Measurements from ENCODE around the gene TMEM201. TPM values are rescaled to one million over a fixed set of nuclear protein-coding genes. Genes with fewer than 3 reads are reported as not detected.
A peak's percentile ranks its signal among the peaks of the same experiment; 100 is the strongest.
"Not testable (repeated sequence)": the region's sequence is repeated elsewhere in the genome, so short reads cannot be mapped to it uniquely, and the experiment has no call there.

Gene TMEM201
- total RNA-seq, 2 donors from 2014 or later = 6.0 to 9.6 TPM

- DNase-seq = no peak
- no peak for ATAC-seq
These were observed 21.3 kb downstream of the TMEM201 start for GRCh38 chr1:9609998-9610397.

GRCh38 chr1:9610548-9610947 lies 21.8 kb downstream of the TMEM201 start:
- no peak for ATAC-seq
- intact Hi-C loops (cut with DNase I, micrococcal nuclease) = no loop called here
- no peak for DNase-seq

More at GRCh38 chr1:9609998-9610397, 21.3 kb downstream of the TMEM201 start:
- intact Hi-C loops (cut with DNase I, micrococcal nuclease) = no loop called here

GRCh38 chr1:9611716-9612115 lies 23.0 kb downstream of the TMEM201 start:
- intact Hi-C loops (cut with DNase I, micrococcal nuclease) = no loop called here

GRCh38 chr1:9612162-9612845 lies 23.6 kb downstream of the TMEM201 start:
- intact Hi-C loops (cut with DNase I, micrococcal nuclease) = no loop called here
- ATAC-seq (no peak), DNase-seq (no peak)

More at GRCh38 chr1:9611716-9612115, 23.0 kb downstream of the TMEM201 start:
- ATAC-seq = no peak
- no peak for DNase-seq

GRCh38 chr1:9612871-9613624 lies 24.3 kb downstream of the TMEM201 start:
- no peak for ATAC-seq
- intact Hi-C loops (cut with DNase I, micrococcal nuclease) = no loop called here
- DNase-seq = no peak

- DNase-seq = no peak
These were observed 25.1 kb downstream of the TMEM201 start for GRCh38 chr1:9613625-9614299.

GRCh38 chr1:9615316-9616063 lies 26.8 kb downstream of the TMEM201 start:
- peak; percentile 72 for ATAC-seq
- DNase-seq = peak in 1 of 2 donors; percentile 51
- intact Hi-C loops (cut with DNase I, micrococcal nuclease) = no loop called here

More at GRCh38 chr1:9613625-9614299, 25.1 kb downstream of the TMEM201 start:
- intact Hi-C loops (cut with DNase I, micrococcal nuclease) = no loop called here
- ATAC-seq = no peak

- ATAC-seq (no peak), DNase-seq (no peak)
- intact Hi-C loops (cut with DNase I, micrococcal nuclease) = no loop called here
These were observed 30.4 kb downstream of the TMEM201 start for GRCh38 chr1:9618909-9619679.

GRCh38 chr1:9621032-9621431 lies 32.3 kb downstream of the TMEM201 start:
- intact Hi-C loops (cut with DNase I, micrococcal nuclease) = loop anchor here in 1 of 2 donors (10.0 kb wide), 1 partner anchor 244 kb away; no protein-coding TSS in a partner anchor
- no peak for DNase-seq

GRCh38 chr1:9624081-9624480 lies 35.4 kb downstream of the TMEM201 start:
- no peak for ATAC-seq
- intact Hi-C loops (cut with DNase I, micrococcal nuclease) = loop anchor here in 1 of 2 donors (10.0 kb wide), 1 partner anchor 241 kb away; no protein-coding TSS in a partner anchor

More at GRCh38 chr1:9621032-9621431, 32.3 kb downstream of the TMEM201 start:
- ATAC-seq = no peak

GRCh38 chr1:9625030-9625429 lies 36.3 kb downstream of the TMEM201 start:
- not testable (repeated sequence) for DNase-seq, ATAC-seq
- intact Hi-C loops (cut with DNase I, micrococcal nuclease) = loop anchor here in 1 of 2 donors (10.0 kb wide), 1 partner anchor 240 kb away; no protein-coding TSS in a partner anchor

More at GRCh38 chr1:9624081-9624480, 35.4 kb downstream of the TMEM201 start:
- DNase-seq = no peak

GRCh38 chr1:9626201-9626608 lies 37.5 kb downstream of the TMEM201 start:
- DNase-seq = peak in 1 of 2 donors; percentile 19
- no peak for ATAC-seq
- intact Hi-C loops (cut with DNase I, micrococcal nuclease) = loop anchor here in 1 of 2 donors (10.0 kb wide), 1 partner anchor 239 kb away; no protein-coding TSS in a partner anchor

- intact Hi-C loops (cut with DNase I, micrococcal nuclease) = loop anchor here in 1 of 2 donors (10.0 kb wide), 1 partner anchor 236 kb away; no protein-coding TSS in a partner anchor
- no peak for ATAC-seq
- peak in 1 of 2 donors; percentile 37 for DNase-seq
These were observed 40.1 kb downstream of the TMEM201 start for GRCh38 chr1:9628541-9629444.

- ATAC-seq = peak; percentile 28
- intact Hi-C loops (cut with DNase I, micrococcal nuclease) = loop anchor here in 1 of 2 donors (10.0 kb wide), 1 partner anchor 235 kb away; no protein-coding TSS in a partner anchor
- DNase-seq = peak; percentile 56 to 67
These were observed 40.9 kb downstream of the TMEM201 start for GRCh38 chr1:9629445-9630201.

- intact Hi-C loops (cut with DNase I, micrococcal nuclease) = no loop called here
- ATAC-seq (peak; percentile 13), DNase-seq (no peak)
These were observed 41.8 kb downstream of the TMEM201 start for GRCh38 chr1:9630331-9631111.
